ENCODE results near the gene FCGR3A.
"Not testable (repeated sequence)": the region's sequence is repeated elsewhere in the genome, so short reads cannot be mapped to it uniquely, and the experiment has no call there.

GRCh38 chr1:161563522-161563921, 13.9 kb upstream of the FCGR3A start:
- TF ChIP-seq CTCF (IDR thresholded peaks at IDR 0.05 in 8 of 11, conservative IDR thresholded peaks at IDR 0.05 in 3 of 11); POLR2AphosphoS5 (IDR thresholded peaks at IDR 0.05): not testable (repeated sequence)
